ENCODE measurements around the gene ZBED4.

The ZBED4 gene

DNA sequence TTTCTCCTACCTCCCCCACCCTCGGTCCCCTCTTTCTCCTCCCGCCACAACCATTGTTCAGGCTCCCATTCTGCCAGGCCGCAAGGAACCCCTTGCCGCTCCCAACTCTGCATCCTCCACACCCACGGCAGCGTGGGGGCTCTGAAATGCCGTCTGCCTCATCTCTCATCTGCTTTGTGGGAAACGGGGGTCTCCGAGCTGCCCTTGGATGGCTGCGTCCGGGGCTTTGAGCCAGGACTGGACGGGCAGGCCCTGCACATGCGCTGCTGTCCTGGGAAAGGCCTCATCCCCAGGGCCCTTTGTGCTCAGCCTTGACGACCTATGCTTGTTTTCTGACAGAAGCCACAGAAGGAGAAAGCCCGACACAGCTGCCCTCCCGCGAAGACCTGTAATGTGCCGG, 73.3 kb downstream of the ZBED4 start:
- DNase-seq, result no peak

DNA sequence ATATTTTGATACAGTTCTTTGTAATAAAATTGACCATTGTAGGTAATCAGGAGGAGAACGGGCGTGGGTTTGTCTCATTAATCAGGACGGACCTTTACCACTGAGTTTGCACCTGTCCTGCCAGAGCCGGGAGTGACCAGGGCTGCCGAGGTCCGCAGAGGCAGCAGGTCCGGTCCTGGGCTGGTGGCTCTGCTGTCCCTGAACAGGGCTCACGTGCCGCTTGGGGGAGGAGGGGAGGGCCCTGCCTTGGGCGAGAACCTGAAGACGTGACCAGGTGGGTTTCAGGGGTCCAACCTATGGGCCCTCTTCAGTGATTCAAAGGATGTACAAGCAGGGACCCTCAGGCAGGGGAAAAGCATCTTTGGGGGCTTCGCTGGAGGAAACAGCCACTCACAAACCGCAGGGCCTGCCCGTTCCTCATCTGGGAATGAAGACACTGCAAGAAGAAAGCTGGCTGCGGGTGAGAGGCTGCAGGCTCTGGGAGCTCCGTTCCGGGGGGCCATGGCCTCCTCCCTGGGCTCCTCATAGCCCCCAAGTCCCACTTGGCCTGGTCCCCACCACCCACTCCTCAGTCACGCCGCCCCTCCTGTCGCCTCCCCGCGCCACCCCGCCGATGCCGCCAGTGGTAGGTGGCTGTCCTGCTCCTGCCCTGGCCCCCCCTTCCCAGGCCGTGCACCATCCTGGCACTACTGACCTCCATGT, 74.0 kb downstream of the ZBED4 start:
- DNase-seq, result no peak

DNA sequence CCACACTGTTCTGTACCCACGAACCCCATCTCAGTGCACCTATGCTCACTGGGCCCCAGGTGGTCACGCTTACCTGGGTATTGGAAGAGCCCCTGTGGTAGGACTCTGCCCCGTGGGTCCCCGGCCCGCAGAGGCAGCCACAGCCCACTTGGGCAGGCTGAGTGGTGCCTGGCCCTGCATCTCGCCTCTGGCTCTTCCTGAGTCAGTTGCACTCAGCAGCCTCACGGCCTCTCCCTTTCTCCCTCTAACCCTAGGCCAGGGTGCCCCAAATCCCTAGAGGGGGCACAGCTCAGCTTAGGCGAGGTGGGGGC, 74.5 kb downstream of the ZBED4 start:
- DNase-seq, result no peak

DNA sequence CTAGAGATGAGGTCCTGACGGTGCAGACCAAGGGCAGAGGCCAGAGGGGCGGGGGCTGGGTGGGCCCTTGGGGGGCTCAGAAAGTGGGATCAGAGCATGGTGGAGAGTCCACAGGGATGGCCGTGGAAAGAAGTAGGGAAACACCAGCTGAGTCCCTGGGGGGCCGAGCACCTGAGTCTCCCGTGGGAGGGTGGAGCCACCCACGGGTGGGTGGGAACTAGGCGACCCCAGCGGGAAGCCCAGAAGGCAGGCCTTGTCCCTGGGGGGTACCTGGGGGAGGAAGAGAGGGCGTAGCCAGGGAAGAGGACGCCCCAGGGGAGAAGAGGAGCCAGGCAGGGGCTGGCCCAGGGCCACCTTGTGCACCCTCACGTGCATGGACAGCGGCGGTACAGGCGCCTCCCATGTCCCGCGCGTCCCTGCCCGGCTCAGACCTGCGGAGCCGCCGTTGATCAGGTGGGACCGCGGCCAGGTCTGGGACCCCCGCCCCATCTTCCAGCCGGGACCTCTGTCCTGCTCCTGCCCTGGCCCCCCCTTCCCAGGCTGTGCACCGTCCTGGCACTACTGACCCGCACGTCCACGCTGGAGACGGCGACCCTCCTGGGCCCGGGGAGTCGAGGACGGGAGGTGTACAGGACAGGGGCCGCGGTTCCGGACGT, 75.0 kb downstream of the ZBED4 start:
- no peak for DNase-seq

DNA sequence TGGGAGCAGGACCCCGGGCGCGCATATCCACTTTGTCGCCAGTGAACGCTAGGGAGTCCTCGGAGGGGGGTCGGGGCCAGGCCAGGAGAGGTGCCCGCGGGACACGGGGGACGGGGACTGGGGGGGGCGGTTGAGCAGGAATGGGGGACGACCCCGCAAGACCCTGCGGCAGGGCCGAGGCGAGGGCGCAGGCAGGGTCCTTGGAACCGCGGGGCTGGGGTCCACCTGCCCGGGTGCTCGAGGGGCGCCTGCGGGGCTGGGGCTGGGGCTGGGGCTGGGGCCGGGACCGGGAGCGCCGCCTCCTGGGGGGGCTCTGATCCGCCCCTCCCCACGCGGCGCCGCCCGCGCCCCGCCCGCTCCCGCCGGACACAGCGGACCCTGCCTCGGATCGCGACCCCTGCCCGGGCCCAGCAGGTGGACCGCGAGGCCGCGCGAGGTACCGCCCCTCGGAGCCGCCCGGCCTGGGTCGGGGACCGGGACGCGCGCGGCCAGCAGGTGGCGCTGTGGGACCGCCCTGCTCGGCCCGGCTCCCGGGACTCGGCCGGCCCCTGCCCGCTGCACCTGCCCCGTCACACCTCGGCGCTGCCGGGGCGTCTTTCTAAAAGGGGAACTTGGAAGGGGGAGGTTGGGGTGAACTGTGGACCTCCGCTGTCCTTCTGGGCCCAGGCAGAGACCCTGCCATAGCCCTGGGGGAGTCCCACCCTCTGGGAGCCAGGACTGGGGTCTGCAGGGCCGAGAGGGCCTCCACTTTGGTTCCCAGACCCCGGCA, 75.8 kb downstream of the ZBED4 start:
- peak; percentile 40 to 63 for DNase-seq

DNA sequence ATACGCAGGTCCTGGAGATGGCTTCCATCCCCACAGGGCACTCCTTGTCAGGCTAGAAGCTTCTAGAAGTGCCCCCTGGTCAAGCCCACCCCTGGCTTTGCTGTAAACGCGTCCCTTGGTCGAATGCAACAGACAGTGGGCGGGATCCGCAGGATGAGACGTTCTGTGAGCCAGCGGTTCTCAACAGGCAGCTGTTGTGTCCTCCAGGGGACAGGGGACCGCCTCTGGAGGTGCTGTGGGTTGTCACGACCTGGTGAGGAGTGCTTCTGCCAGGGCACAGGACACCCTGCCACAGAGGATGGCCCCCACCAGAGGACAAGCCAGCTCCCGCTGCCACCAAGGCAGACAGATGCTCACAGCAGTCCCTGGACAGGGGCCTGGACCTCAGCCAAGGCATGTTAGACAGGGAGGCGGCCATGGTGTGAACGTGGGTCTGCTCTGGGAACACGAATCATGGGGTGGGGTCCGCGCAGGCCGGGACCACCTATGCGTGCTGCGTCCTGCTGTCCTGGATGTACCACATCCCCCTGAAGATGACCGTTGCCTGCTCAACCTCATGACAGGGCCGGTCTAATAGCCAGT, 76.4 kb downstream of the ZBED4 start:
- DNase-seq, result no peak

DNA sequence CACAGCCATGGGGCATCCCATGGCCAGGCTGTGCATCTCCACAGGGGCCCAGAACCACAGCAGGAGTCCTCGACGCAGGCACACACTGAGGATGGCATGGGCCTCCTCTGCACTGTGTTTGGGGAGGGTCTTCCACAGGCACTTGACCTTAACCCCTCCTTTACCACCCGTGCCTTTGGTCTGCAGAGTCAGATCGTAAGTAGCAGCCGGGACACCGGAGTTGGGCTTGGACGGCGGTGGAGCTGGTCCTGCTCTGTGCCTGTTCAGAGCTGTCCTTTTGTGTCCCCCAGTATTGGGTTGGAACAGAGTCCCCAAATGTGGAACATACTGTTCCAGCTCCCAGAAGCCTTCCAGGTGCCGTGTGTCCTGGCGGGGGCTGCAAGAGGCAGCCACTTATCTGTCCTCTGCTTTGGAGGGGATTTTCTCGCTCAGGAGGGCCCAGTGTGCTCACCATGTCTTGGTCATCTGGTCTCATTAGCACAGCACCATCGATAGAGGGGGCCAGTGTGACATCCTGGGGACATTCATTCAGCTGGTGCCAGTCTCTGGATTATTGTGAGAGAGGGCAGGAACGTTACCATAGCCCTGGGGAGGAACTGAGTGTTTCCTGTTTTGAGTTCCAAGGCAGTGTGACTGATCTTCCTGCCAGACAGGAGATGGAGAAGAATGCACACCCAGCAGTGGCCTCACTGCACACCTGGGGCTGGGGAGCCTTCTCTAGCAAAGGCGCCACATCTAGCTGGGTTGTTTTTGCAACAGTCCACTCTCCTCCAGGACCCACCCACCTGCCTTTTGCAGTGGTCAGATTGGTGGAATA, 77.2 kb downstream of the ZBED4 start:
- peak; percentile 81 to 94 for DNase-seq

- no peak for DNase-seq
Observed at GRCh38 chr22:49933236-49934159, 79.9 kb downstream of the ZBED4 start.

GRCh38 chr22:49934160-49934890, 80.7 kb downstream of the ZBED4 start:
- DNase-seq, result no peak

DNA sequence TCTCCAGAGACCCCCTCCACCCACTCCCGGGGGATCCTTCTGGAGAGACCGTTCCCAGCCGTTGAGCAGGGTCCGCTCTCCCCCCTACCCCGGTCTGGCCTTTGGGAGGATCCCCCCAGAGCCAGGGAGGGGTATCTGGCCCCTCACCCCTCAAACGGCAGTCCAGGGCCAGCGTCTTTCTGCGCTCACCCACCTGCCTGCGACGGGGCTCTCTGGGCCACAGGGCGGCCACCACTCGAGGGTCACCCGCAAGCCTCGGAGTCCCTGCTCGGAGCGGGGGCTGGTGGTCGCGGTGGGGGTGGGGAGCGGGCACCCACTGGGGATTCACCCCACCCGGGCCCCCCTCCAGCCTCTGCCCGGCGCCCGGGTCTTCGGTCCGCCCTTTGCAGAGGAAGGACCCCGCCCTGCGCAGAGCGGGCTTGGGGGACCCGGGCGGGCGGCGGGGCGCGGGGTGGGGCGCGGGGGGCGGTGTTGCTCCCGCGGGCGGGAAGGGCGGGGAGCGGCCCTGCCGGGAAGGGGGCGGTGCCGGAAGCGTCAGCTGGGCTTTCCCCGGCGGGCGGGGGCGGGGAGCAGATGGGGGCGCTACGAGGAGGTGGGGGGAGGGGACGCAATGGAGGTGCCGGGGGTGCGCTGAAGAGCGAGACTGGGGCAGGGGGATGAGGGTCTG, 81.4 kb downstream of the ZBED4 start:
- DNase-seq, result peak in 1 of 2 experiments; percentile 41

DNA sequence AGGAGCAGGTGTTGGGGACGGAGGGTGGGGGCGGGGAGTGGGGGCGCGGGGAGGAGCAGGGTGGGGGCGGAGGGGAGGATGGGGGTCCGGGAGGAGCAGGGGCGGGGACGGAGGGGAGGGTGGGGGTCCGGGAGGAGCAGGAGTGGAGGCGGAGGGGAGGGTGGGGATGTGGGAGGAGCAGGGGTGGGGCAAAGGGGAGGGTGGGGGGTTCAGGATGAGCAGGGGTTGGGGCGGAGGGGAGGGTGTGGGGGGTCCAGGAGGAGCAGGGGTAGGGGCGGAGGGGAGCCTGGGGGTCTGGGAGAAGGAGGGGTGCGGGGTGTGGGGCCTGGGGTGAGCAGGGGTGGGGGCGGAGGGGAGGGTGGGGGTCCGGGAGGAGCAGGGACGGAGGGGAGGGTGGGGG, 81.9 kb downstream of the ZBED4 start:
- no peak for DNase-seq

DNA sequence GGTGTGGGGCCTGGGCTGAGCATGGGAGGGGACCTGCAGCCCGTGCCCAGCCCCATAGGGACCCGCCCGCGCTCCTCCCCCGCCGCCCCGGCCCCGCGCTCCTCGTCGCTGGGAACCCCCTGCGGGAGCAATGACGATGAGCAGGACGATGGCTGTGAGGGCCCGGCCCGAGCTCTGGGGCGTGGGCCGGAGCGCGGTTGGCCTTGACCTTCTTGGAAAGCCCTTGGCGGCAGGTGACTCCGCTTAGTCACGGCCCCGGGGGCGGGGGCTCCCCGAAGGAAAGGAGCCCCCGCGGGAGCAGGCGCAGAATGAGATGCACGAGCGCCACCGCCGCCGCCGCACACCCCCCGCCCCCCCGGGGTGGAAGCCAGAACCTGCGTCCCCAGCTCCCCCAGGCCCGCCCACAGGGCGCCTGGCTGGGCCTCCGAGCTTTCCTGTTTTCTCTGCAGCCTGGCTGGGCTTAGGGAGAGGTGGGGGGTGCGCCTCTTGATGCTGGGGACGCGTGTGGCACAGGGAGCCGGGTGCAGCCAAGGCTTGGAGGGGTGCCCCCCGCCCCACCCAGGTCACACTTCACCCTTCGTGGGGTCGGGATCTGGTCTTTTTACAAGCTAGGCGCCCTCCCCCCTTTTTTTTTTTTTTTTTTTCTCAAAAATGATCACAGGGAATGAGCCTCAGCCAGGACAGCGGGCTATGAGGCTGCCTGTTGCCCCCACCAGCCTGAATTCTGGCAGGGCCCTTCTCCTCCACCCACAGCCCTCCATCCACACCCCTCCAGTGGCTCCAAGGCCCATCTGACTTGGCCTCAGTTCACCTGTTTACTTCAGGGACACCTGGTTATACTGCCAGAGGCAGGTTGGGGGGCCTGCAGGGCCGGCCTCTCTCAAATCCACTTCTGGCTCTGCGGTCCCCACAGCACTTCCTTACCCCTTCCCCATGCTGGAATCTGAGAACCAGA, 82.7 kb downstream of the ZBED4 start:
- DNase-seq, result peak in 1 of 2 experiments; percentile 54

DNA sequence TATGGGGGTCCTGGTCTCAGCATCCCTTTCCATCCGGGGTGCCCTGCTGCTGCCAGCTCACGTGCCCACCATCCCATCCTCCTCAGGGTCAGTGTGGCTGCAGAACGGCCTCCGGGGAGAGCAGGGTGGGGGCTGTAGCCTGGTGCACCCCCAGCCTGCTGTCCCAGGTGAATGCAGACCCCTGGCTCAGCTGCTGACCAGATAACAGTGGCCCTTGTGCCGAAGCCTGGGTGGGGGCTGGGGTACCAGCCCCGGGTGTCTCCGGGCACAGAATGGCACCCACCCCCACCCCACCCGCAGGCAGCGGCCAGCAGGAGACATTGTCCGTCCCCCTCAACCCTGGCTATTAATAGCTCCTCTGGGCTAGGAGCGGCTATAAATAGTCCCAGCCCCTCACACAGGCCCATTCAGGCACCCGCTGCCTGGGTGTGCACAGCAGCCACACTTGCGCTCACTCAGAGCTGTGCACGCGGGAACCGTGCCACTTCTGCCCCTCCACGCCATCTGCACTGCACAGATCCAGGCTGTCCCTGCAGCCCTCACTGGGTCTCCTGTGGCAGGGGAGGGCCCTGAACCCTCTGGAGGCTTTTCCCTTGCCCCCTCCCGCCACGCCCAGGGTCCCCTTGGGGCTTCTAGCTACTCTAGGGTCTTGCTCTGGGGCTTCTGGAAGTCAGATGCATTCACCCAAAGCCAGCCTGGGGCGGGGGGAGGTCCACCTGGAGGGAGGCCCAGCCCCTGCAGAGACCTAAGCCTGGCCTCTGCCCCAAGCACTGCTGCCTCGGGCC, 83.5 kb downstream of the ZBED4 start:
- DNase-seq, result peak in 1 of 2 experiments; percentile 46

- peak in 1 of 2 experiments; percentile 36 for DNase-seq
Observed at GRCh38 chr22:49937758-49938564, 84.3 kb downstream of the ZBED4 start.

- no peak for DNase-seq
Observed at GRCh38 chr22:49938565-49939136, 85.0 kb downstream of the ZBED4 start.

Measured in SHP77 (cell line).